GM12892 (cell line): Measurements from ENCODE around the gene CA6.

Source experiments
- POLR2A ChIP-seq: IDR thresholded peaks from 2 replicates; pipeline ENCODE4 v1.6.1; 2011; ENCODE audit warnings: low read depth, low read length, control low read depth
- POLR2AphosphoS5 ChIP-seq: IDR thresholded peaks from 2 replicates; pipeline ENCODE4 v1.6.1; 2011; ENCODE audit warnings: low read depth, low read length, control low read depth
- TAF1 ChIP-seq: IDR thresholded peaks from 2 replicates; pipeline ENCODE4 v1.6.1; 2011; ENCODE audit warnings: low read depth, mild to moderate bottlenecking, control low read depth, low read length, borderline replicate concordance

- no peak for TF ChIP-seq POLR2A
- TF ChIP-seq TAF1 = no peak
- no peak for TF ChIP-seq POLR2AphosphoS5
Measured at GRCh38 chr1:8976896-8977450, 31.3 kb downstream of the CA6 start.
